ENCODE data around the gene SRP14. TPM values are rescaled to one million over a fixed set of nuclear protein-coding genes. Genes with fewer than 3 reads are reported as not detected.
"Not testable (repeated sequence)": the region's sequence is repeated elsewhere in the genome, so short reads cannot be mapped to it uniquely, and the experiment has no call there.

The SRP14 gene
- polyA plus RNA-seq, 4 donors: 521 to 623 (median 603) TPM

DNA sequence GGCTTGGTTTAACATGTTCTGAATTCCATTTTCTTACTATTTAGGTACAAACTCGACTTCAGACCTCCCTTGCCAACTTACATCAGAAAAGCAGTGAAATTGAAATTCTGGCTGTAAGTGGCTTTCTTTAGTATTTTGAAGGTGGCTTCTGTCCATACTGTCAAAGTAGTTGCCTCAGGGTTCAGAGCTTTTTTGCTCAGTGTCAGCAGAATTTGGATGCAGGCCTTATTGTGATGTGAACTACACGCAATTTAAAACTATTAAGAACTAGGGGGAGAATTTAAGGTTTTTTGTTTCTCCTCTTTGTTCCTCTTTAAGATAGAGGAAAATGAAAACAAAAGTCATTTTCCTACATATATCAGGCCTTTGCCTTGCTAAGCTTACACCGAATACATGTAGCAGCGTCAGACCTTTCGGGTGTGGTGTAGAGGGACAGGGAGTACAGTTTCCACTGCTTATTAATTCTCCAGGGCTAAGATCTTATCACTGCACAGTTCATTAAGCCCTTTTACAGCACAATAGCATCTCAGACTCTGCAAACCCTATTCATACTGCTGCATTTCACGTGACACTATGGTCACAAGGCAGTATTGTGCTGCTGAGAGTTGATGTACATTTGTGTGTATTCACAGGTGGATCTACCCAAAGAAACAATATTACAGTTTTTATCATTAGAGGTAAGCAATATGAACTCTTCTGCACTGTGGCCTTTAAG, 6.7 kb downstream of the SRP14 start:
- no peak for DNase-seq (ENCODE audit: low read depth in 4 of 4, low spot score in 2 of 4)

DNA sequence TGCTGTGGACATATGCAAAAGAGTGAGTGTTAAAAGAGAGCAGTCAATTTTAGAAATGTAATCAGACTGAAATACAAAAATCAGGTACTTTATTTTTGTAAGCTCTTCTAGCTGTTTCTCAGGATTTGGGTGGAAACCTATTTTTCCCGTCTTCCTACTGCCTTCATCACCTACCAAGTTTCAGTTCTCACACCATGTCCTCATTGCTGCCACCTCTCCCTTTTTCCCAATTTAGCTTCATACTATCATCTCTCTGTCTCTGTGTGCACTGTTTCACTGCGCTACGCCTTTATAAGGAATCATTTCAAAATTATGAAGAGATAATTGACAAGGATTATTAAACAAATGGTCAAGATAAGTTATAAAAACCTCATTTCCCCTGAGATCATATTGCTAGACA, 7.7 kb downstream of the SRP14 start:
- DNase-seq (ENCODE audit: low read depth in 4 of 4, low spot score in 2 of 4): no peak

DNA sequence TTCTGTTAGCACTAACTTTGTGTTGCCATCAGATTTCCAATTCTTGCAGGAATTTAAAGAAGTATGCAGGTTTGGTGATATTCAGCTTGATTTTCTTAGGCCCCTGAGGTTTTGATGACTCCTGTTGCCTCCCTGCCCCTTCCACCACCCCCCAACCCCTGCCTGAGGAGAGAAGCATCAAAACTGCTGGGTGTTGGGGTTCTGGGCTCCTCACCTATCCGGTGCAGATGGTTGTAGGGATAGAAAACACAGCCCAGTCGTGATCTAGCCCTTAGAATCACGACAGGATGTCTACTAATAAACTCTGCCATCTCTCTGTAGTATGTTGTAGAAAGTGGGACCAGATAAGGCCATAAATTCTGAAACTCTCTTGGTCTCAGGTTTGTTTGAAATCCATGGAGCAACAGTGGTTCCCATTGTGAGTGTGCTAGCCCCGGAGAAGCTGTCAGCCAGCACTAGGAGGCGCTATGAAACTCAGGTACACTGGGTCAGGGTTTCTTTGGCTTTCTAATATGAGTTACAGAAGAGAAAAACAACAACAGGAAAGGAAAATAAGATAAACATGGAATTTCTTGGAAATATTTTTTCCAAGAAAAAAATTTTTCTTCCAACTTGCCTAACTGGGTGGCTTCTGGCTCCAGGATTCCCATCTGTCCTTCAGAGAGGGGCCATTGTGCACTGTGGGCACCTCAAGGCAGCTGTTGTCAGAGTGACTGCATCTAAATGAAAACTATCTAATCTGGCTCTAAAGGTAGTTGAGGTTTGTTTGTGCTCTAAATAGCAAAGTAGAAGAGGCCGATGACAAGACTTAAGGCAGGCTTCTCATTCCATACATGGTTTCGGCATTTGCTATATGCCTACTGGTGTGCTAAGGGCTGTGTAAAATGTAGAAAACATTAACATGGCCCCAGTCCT, 8.7 kb downstream of the SRP14 start:
- no peak for DNase-seq (ENCODE audit: low read depth in 4 of 4, low spot score in 2 of 4)

DNA sequence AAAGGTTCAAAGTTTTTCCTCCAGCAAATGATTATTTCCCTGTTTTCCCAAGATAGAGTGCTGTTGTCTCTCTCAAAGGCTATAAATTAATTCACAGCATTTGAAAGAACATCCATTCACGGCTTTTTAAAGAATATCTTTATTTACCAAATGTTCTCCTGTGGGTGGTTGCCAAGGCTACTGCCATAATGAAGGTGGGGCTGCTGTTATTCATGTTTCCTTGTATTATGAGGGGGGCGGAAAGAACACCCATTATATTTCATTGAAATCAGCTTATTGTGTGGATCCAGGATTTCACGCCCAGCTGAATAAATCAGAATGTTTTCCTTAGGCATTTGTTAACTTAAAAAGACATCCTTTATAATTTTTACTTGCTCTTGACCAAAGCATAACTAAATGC, 10.1 kb downstream of the SRP14 start:
- no peak for DNase-seq (ENCODE audit: low read depth in 4 of 4, low spot score in 2 of 4)

DNA sequence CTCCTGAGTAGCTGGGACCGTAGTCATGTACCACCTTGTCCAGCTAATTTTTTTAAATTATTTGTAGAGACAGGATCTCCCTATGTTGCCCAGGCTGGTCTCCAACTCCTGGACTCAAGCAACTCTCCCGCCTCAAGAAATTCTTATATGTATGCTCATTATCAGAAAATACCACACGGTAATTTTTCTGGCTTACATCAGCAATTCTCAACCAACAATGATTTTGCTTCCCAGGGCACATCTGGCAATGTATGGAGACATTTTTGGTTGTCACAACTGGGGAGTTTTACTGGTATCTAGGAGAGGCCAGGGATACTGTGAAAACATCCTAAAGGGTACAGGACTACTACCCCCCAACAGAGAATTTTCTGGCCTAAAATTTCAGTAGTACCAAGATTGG, 10.8 kb downstream of the SRP14 start:
- no peak for DNase-seq (ENCODE audit: low read depth in 4 of 4, low spot score in 2 of 4)

DNA sequence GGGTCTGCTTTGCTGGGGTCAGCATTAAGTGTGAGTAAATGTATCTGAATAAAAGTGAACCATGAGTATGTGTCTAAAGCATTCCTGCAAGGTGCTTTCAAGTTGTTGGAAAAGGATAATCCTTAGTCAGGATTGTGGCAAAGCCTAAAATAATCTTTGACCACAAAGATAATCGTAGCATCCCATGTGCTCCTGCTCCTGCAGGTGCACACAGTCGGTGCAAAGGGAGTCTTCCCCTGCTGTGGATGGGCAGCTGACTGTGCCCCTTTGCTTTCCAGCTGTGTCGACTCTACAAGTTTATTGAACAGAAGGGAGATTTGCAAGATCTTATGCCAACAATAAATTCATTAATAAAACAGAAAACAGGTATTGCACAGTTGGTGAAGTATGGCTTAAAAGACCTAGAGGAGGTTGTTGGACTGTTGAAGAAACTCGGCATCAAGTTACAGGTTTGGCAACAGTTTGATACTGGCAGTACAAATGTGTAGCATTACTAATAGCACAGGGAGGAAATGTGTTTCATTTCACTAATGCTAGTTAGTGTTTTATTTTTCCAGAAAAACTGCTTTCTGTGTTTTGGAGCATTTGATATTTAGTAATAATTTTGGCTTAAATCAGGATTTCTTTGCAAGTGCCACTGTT, 22.6 kb downstream of the SRP14 start:
- DNase-seq (ENCODE audit: low read depth in 4 of 4, low spot score in 2 of 4): no peak

DNA sequence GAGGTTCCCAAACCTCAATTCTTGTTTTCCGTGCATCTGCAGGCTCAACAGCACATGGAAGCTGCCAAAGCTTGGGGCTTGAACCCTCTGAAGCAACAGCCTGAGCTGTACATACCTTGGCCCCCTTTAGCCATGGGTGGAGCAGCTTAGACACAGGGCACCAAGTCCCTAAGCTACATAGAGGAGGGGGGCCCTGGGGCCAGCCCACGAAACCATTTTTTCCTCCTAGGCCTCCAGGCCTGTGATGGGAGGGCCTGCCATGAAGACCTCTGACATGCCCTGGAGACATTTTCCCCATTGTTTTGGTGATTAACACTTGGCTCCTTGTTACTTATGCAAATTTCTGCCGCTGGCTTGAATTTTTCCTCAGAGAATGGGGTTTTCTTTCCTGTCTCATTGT, 24.6 kb downstream of the SRP14 start:
- DNase-seq (ENCODE audit: low read depth in 4 of 4, low spot score in 2 of 4): no peak

DNA sequence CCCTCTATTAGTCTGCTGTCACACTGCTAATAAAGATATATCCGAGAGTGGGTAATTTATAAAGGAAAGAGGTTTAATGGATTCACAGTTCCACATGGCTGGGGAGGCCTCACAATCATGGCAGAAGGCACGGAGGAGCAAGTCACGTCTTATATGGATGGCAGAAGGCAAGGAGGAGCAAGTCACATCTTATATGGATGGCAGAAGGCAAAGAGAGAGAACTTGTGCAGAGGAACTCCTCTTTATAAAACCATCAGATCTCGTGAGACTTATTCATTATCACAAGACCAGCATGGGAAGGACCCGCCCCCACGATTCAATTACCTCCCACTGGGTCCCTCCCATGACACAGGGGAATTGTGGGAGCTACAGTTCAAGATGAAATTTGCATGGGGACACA, 25.6 kb downstream of the SRP14 start:
- DNase-seq (ENCODE audit: low read depth in 4 of 4, low spot score in 2 of 4): not testable (repeated sequence)

DNA sequence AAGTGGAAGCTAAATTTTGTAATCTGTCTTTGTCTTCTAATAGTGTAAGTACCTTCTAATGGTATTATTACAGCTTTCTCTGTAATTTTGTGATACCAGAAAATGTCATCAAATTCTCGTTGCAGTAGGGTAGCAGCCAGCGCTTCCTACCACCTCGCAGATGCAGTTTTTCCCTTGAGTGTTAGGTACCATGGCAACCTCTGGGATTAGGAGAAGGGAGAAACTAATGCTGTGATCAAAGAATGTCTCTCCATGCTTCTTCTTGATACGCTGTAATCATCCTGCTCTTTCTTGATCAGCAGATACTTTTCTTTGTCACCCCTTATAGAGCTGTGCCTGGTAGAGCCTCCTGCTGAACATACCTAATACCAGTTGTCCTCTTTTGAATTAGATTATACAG, 27.7 kb downstream of the SRP14 start:
- DNase-seq (ENCODE audit: low read depth in 4 of 4, low spot score in 2 of 4): no peak

DNA sequence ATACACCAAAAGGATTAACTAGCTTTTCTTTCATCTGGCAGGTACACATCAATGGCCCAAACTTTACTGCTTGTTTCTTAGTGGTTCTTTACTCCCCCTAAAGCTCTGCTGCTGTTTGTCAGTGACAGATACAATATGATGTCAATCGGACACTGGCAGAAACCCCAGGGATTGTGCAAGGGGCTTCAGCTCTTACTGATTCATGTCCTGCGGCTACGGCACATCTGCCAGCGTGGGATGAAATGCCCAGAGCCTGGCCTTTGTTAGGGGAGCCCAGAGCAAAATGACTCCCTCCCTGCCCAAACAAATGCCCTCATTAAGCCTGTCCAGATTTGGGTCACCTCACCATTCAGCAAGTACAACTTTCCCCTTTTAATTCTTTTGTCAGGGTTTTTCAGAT, 28.3 kb downstream of the SRP14 start:
- DNase-seq (ENCODE audit: low read depth in 4 of 4, low spot score in 2 of 4): no peak

DNA sequence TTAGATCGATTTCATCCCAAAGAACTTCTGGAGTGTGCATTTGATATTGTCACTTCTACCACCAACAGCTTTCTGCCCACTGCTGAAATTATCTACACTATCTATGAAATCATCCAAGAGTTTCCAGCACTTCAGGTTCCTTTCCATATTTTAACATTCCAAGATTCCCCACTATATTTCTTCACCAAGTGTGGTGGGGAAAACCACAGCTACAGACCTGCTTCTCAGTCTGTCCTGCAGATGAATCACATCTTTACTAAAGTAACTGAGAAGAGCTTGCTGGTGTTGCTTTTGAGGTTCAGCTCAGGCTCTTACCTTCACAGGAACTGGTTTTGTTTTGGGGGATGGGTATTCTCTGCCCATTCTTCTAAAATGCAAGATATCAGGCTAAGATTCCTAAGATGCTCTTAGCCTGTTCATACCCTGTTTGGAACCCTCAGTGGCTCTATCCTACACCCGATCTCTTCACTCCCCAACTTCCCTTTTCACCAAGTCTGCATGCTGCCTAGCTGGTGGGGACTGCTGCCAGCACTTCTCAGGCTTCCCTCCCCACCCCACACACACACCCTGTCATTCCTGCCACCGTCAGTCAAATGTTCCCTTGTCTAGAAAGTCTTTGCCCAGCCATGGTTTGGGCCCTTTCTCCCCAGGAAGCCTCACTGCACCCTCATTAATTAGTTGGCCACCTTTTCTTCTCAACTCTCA, 30.8 kb downstream of the SRP14 start:
- no peak for DNase-seq (ENCODE audit: low read depth in 4 of 4, low spot score in 2 of 4)

DNA sequence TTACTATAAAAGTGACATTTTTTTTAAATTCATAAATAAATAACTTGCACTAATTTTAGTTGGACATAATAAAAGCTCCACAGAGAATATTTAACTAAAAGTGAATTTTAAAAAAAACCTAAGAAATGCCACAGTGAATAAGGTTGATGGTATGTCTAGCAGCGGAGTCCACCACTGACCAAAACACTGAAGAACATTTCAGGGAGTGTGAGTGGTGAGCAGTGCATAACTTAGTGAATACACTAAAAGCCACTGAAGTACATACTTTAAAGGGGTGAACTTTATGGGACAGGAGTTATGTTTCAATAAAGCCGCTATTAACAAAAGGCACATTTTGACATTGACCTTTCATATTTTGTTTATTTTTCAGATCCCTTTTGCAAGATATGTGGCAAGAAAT, 32.3 kb downstream of the SRP14 start:
- no peak for DNase-seq (ENCODE audit: low read depth in 4 of 4, low spot score in 2 of 4)

DNA sequence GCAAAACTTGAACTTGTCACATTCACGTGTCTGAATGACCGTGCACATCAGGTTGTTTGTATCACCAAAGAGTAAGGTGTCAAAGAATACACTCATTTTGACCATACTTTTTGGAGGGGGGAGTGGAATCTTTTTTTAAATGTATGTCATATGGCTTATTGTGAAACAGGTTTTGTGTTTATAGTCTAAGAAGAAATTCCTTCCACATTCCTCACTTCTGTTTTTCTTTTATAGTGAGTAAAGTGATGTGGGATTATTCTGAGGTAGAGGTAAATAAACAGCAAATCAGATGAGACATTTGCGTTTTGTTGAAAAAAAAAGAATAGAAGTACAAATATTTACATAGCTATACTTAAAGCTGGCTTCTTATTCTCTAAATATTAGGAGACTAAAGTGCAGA, 33.0 kb downstream of the SRP14 start:
- no peak for DNase-seq (ENCODE audit: low read depth in 4 of 4, low spot score in 2 of 4)

DNA sequence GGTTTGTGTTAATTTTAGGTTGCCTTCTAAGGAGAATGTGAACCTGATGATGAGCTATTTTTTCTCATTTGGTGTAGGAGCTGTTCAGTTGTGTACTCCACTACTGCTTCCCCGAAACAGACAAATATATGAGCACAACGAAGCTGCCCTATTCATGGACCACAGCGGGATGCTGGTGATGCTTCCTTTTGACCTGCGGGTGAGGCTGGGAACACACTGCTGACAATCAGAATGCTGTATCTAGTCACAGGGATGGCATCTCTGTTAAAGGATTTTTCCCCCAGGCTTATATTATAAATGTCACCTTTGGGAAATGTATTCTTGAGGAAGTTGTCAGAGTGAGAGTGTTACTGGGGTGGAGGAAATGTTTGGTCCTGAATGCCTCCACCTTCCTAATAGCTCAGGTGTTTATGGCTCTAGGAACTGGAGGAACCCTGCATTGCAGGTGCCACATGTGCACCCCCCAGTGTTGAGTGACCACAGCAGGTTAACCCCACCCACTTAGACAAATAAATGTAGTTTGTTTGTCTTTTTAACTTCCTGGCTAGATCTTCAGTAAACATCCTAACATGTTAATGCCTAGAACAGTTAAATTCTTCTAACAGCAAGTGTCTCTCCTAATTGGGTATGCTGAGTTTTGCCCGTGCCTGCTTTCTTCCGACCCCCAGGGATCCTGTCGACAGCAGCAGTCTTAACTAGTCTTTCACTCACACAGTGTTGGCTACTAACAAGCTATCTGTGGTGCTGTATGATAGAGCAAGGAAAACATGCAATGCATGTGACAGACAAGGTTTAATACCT, 35.7 kb downstream of the SRP14 start:
- no peak for DNase-seq (ENCODE audit: low read depth in 4 of 4, low spot score in 2 of 4)

DNA sequence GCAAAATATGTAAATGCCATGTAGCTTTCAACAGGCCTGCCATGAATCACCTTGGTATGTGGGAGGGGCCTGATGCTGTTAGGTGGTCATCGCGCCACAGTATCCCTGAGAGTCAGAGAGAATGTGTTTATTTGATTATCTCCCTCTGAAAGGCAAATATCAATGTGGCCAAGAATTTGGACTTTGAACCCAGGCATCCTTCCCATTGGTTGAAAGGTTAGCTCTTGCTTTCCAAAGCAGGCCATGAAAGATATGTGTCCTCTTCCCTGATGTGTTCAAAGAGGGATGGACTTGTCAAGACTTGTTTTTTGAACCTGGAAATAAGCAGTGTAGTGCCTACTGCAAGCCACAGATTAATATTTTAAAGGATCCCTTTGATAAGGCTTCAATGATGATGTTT, 36.7 kb downstream of the SRP14 start:
- DNase-seq (ENCODE audit: low read depth in 4 of 4, low spot score in 2 of 4): no peak

DNA sequence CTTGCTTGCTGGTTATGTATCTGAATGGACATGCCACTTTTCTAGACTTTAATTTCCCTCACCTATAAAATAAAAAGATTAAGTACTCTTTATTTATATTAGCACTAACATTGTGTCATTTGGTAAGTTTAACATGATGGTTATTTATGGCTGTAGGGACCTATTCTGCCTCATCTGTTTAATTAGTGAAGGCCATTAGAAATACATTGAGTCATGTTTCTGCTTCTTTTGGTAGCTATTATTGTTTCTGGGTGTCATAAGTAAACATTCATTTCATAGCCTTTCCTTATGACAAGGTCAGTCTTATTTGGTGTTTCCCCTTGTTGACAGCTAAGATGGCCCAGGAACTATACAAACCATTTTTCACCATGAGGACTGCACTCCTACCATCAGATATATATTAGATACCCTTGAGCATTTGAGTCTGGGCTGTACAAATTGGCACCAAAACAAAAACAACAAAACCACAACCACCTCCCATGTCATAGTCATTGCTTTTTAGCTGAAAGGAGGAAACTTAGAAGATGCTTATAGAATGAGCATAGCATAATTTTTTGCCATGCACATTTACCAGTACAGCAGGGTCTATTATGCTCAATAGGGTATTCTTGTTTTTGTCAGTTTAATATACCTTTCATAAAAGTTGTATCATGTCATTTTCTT, 39.3 kb downstream of the SRP14 start:
- DNase-seq (ENCODE audit: low read depth in 4 of 4, low spot score in 2 of 4): no peak

DNA sequence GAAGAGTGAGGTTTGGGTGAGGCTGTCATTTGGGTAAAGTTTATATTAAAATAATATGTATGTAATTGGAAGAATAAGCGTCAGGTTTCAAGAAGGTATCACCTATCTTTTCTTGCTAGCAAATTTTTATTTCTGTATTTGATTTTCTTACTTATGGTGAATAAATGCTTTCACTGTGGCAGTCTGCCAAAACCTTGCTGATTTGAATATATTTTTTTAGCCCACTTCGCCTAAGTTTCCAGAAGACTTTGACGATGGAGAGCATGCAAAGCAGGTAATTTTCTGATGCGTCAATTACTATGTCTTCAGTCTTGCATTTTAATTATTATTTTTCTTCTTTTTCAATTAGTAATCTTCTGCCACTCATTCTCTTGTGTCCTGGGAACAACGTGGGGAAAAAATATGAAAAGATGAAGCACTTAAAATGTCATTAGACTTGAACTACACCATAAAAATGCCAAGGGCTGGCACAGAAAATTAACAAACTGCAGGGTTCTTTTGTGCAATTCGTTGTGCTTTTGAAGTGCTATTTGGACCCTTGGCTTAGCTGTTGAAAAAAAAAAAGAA, 40.4 kb downstream of the SRP14 start:
- DNase-seq (ENCODE audit: low read depth in 4 of 4, low spot score in 2 of 4): no peak

DNA sequence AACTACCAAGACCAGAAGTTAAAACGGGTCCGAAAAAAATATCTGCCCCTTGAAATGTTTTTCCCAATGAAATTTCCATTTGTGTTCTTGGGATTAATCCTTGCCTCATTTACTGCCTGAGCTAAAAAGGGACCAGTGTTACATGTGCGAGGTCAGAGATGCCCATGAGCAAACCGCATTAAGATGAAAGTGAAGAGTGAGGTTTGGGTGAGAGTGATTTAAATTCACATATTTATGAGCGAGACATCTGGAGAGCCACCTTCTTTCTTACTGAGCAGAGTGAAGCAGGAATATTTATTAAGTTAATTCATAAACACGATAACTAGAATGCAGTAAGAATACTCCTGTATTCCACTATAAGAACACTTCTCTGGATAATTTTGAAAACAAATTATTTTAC, 41.3 kb downstream of the SRP14 start:
- no peak for DNase-seq (ENCODE audit: low read depth in 4 of 4, low spot score in 2 of 4)

DNA sequence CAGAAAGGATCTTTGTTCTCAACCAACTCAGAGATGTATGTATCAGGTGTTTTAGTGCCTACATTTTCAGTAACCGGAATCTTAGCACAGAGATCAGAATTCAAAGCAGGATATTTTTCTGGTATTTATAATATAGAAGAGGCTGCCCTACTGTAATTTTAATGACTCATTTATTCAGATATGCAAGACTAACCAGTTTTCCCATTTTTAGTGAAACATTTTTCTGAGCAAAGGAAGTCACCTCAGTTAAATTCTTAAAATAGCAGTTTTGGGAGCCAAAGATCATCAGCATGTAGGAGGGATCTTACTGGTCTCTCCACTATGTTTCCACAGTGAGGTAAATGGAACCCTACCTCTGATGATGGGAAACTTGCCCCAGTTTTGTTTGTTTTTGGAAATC, 42.0 kb downstream of the SRP14 start:
- DNase-seq (ENCODE audit: low read depth in 4 of 4, low spot score in 2 of 4): no peak
